Right cardiac atrium (tissue), 5 donors: Measurements from ENCODE around the gene GGTLC1. TPM values are rescaled to one million over a fixed set of nuclear protein-coding genes. Genes with fewer than 3 reads are reported as not detected.
"Not testable (repeated sequence)": the region's sequence is repeated elsewhere in the genome, so short reads cannot be mapped to it uniquely, and the experiment has no call there.

Experiments
- ATAC-seq, 2 donors: fragments of 200-7000 bp; cut with Tn5 transposase; one replicate each; pipeline versions ENCODE4 v1.8.0 to v1.9.1; 2020; ENCODE audit warnings: moderate library complexity in 2 of 2, mild to moderate bottlenecking in 1 of 2
- DNase-seq, 3 donors: peaks; one replicate each; pipeline ENCODE4 v3.0.0-alpha.2; 2020
- H3K27ac ChIP-seq: one replicate; pipeline ENCODE4 v1.5.1; 2013; ENCODE audit warnings: mild to moderate bottlenecking, low read length, control low read depth, moderate library complexity
- H3K27me3 ChIP-seq: one replicate; pipeline ENCODE4 v1.6.1; 2013; ENCODE audit not compliant: control insufficient read depth, insufficient read depth
- H3K4me1 ChIP-seq: one replicate; pipeline ENCODE4 v1.6.1; 2013; ENCODE audit warnings: low read length; ENCODE audit not compliant: control insufficient read depth, insufficient read depth
- H3K4me3 ChIP-seq: one replicate; pipeline ENCODE4 v1.5.1; 2013; ENCODE audit warnings: low read length, control low read depth
- H3K9me3 ChIP-seq: one replicate; pipeline ENCODE4 v1.6.1; 2013; ENCODE audit warnings: low read length; ENCODE audit not compliant: control insufficient read depth
- WGBS: extraction: QIAGEN DNeasy Blood & Tissue Kit; methylation state at CpG from one replicate; pipeline ENCODE4 v1.1.7; 2013; 5-methylcytosine and 5-hydroxymethylcytosine counted together
- intact Hi-C, 4 donors: fragments of 100-400 bp; cut with DNase I; formaldehyde crosslinking; loops; one replicate each; pipeline versions ENCODE4 v1.11.0 to v1.14.0; 2022 to 2023
- polyA plus RNA-seq: library from polyadenylated mRNA; stranded (reverse); fragments of 200-250 nt; gene quantifications from one replicate; pipeline ENCODE4 v1.2.3, GENCODE V29; 2013
- total RNA-seq, 4 donors: library from RNA; stranded (reverse); fragmentation: NEBNext Ultra II Directional; extraction: Animal tissue kit (Norgen Biotek cat#: 25700); gene quantifications; one replicate each; pipeline ENCODE4 v1.2.1, GENCODE V29; 2021
- donor health status: healthy with polysubstance abuse.
- donor health status: DM: no; HTN: yes; CAD: no.
- donor health status: DM: no; HTN: no; CAD: no.
- donor health status: DM: no; HTN: yes; CAD: no; lungs with severe emphysema.
- donor health status: DM: yes; HTN: yes; CAD: no.

The GGTLC1 gene
- total and polyA plus RNA-seq, 5 donors, result not detected

DNA sequence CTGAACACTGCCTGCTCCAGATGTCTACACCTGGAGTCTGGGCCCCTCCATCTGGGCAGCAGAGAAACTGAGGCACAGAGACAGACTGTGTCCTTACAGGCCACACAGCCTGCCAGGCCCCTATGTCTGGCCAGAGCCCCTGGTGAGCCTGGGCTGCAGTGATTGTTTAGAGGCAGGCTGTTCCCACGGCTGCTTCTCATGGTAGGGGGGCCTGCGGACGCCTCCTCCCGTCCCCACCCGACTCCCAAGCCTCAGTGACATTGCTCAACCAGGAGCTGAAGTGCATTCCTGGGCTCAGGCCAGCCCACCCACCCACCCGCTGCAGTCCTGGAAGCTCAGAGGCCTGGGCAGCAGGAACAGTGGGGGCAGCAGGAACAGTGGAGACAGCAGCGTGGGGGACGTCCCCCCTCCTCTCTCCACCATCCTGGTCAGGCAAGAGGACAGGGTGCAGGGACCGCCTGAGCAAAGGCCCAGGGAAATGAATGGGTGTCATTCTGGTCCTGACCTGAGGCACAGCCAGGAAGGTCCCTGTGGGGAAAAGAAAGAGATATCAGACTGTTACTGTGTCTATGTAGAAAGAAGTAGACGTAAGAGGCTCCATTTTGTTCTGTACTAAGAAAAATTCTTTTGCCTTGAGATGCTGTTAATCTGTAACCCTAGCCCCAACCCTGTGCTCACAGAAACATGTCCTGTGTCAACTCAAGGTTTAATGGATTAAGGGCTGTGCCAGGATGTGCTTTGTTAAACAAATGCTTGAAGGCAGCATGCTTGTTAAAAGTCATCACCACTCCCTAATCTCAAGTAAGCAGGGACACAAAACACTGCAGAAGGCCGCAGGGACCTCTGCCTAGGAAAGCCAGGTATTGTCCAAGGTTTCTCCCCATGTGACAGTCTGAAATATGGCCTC is 6.2 kb downstream of the GGTLC1 start:
- intact Hi-C loops, H3K4me1 ChIP-seq, H3K27ac ChIP-seq, H3K4me3 ChIP-seq, H3K27me3 ChIP-seq, H3K9me3 ChIP-seq, ATAC-seq: not testable (repeated sequence)
- peak in 2 of 3 donors; percentile 56 to 62 for DNase-seq
- 51% methylated on average over 11 of the region's 11 CpGs for WGBS

DNA sequence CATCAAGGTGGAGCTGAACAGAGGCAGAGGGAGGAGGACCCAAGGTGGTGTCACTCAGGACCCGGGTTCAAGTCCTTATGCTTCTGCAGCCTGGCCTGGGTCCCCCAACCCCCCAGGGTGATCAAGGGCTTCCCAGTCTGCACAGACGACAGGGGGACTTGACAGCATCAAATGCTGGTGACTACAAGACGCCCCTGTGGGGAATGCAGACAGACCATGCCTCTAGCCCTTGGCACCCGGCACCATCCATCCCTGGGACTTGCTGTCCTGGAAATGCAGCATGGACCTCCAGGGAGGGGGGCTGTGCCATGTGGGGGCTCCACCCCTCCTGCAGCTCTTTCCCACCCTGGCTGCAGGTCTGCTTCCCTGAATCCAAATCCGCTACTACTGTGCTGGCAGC is 7.1 kb downstream of the GGTLC1 start:
- H3K4me1 ChIP-seq, H3K27me3 ChIP-seq, ATAC-seq, H3K4me3 ChIP-seq, intact Hi-C loops, H3K9me3 ChIP-seq, H3K27ac ChIP-seq: not testable (repeated sequence)
- peak in 1 of 3 donors; percentile 31 for DNase-seq
- 67% methylated on average over 5 of the region's 5 CpGs for WGBS

DNA sequence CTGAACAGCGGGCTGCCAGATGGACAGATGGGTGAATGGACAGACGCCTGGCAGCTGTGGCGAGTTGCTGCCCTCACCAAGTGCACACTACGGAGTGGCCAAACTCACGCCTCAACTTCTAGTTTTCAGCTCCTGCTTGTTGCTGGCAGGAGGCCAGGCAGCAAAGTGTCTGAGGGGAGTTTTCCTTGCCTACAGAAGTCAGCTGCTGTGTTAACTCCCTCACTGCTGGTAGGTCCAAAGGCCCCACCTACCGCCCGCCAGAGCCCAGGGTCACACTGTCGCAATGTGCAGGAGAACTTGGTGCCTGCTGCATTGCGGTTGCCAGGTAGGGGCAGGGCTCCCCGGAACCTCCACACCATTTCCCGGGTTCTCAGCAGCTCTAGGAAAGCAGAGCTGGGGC is 7.6 kb downstream of the GGTLC1 start:
- H3K27me3 ChIP-seq, ATAC-seq, H3K4me3 ChIP-seq, H3K4me1 ChIP-seq, intact Hi-C loops, H3K9me3 ChIP-seq, H3K27ac ChIP-seq: not testable (repeated sequence)
- WGBS, result 37% methylated on average over 11 of the region's 11 CpGs
- DNase-seq, result peak; percentile 52 to 83 (median 81)

DNA sequence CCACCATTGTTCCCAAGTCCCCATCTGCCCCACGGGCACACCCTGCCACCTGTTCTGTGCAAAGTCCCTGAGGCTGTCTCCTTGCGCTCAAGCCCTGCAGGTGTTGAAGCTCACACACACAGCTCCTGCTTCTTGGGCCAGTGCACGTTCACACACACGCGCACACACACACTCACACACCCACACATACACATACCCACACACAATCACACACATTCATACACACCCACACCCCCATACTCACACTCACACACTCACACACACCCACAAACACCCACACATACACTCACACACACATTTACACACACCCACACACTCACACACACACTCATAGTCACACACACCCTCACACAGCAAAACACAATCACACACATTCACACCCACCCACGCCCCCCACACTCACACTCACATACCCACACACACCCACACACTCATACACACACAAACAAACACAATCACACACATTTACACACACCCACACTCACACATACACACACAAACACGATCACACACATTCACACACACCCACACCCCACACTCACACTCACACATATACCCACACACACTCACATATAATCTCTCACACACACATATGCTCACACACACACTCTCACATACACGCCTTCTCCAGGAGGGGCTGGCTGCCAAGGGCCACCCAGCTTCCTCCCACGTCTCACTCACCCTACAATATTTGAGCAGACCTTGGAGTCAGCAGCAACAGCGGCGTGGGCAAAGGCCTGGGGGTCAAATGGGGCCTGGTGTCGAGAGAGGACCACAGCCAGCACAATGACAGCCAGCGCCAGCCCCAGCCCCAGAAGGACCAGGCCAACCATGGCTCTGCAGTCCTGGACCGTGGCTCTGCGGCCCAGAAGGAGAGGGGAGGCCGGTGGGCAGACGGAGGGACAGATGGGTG is 8.4 kb downstream of the GGTLC1 start:
- H3K4me3 ChIP-seq, H3K4me1 ChIP-seq, ATAC-seq, H3K27ac ChIP-seq, H3K27me3 ChIP-seq, intact Hi-C loops, H3K9me3 ChIP-seq, DNase-seq: not testable (repeated sequence)
- 67% methylated on average over 17 of the region's 17 CpGs for WGBS

DNA sequence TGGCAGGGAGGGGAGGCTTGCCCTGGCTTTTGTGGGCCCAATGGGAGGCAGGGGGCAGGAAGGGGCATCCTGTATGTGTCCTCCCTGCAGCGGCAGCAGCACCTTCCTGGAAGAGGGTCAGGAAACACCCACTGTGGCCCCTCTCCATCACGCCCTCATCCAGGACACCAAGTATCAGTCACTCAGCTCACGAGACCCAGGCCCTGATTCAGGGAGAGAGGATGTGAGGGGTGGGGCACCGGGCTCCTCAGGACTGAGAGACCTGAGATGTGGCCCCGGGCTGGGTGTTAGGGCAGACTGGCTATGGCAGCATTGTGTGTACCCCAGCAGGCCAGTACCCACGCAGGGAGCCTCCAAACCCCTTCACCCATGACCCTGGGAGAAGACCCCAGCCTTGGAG is 9.2 kb downstream of the GGTLC1 start:
- DNase-seq, H3K27ac ChIP-seq, H3K9me3 ChIP-seq, H3K4me3 ChIP-seq, H3K27me3 ChIP-seq, H3K4me1 ChIP-seq, intact Hi-C loops, ATAC-seq: not testable (repeated sequence)
- WGBS, result 79% methylated on average over 6 of the region's 6 CpGs

DNA sequence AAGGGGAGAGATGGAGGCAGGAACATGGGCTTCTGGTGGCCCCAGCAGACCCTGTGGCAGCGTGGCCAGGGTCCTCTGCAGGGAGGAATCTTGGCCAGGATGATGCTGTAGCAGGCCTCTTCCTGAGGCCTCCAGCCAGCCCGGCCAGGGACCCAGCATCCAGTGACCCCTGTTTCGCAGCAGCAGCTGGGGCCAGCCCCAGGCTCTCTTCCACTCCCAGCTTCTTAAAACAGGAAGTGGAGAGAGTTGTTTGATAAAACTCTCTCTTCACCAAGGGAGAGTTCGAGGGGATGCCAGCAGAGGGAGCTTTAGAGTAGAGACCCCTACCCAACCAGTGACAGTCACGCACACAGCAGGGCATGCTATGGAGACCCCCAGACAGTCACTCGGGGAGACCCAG is 10.1 kb downstream of the GGTLC1 start:
- H3K4me3 ChIP-seq, intact Hi-C loops, ATAC-seq, H3K4me1 ChIP-seq, H3K27ac ChIP-seq, H3K9me3 ChIP-seq, H3K27me3 ChIP-seq: not testable (repeated sequence)
- peak in 1 of 3 donors; percentile 14 for DNase-seq
- WGBS, result 35% methylated on average over 6 of the region's 6 CpGs

DNA sequence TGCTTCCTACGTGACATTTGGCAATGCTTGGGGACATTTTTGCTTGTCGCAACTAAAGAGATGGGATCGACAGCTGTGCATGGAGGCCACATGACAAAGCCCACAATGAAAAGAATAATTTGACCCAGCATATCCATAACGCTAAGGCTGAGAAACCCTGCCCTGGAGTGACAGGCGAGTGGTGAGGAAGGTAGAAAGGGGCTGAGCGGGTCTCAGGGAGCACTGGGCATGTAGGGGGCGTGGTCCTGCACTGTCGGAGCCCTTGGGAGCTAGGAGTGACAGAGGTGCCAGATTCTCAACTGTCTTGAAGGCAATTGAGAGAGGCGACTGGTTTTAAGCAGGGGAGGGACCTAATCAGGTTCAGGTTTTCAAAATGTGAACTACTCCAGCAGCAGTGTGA is 13.6 kb downstream of the GGTLC1 start:
- Histone ChIP-seq H3K27ac (no peak overlapping the region), H3K4me3 (no peak overlapping the region), H3K4me1 (no peaks in the 10 kb centered on the region), H3K9me3 (no peaks in the 10 kb centered on the region), H3K27me3 (no peaks in the 10 kb centered on the region)
- no peak for DNase-seq
- 55% methylated on average over 9 of the region's 9 CpGs for WGBS
- intact Hi-C loops, result no loop called here
- ATAC-seq, result no peak

DNA sequence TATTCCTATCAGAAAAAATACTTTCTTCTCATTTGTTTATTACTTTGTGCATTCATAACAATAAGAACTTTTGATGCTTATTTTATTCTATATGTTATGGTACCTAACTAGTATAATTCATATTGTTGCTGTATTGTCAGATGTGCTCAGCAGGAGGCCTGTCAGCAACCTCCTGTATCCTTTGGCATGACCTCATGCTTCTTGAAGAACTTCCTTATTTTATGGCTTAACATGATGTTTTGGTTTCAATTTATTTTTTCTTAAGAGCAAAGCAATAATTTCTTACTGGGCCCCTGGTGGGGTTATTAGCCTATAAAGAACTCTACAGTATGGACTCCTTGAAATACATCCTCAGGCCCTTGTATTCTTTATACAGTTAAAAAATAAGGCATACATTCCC is 17.3 kb downstream of the GGTLC1 start:
- ATAC-seq (no peak), DNase-seq (no peak)
- peaks cover 2% of the 10 kb centered on the region for H3K4me1 ChIP-seq
- no peak overlapping the region for H3K27ac ChIP-seq
- H3K4me3 ChIP-seq, result no peak overlapping the region
- H3K27me3 ChIP-seq, result no peaks in the 10 kb centered on the region
- H3K9me3 ChIP-seq, result no peaks in the 10 kb centered on the region
- intact Hi-C loops, result no loop called here

DNA sequence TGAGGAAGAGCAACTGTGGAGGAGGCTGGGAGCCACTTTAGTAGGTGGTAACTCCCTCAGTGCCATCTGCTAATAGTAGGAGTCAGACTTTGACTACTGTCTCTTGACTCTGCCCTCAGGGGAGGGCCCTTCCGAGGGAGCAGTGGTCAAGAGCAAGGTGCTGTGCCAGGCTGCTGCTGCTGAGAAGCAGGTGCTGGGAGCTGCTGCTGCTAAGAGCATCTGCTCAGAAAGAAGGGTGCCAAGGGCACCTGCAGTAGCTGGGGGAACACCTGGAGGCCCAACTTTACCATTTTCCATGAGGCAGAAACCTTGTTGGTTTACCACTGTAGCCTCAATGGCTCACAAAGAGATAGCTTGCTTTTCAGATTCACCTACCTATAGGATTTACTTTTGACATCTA is 18.5 kb downstream of the GGTLC1 start:
- intact Hi-C loops, result no loop called here
- ATAC-seq (no peak), DNase-seq (no peak)
- Histone ChIP-seq H3K27me3 (no peaks in the 10 kb centered on the region), H3K9me3 (no peaks in the 10 kb centered on the region), H3K4me3 (no peak overlapping the region), H3K27ac (no peak overlapping the region), H3K4me1 (peaks cover 2% of the 10 kb centered on the region)
- 76% methylated on average over 1 of the region's 1 CpG for WGBS

DNA sequence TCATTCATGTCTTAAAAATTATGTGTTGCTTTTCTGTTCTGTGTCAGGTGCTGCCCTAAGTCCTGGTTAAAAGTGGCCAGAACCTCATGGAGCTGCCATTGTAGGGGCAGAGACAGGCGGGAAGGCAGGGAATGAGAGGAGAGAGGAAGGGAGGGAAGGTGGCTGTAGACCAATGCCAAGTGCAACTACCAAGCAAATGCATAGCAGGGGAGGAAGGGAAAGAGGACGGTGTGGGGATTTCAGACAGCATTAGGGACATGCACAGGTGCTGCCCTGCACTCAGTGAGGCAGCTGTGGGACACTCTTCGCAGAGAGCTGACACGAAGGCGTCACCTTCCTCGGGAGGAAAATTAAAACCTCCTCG is 21.0 kb downstream of the GGTLC1 start:
- Histone ChIP-seq H3K27ac (peak overlapping the region; percentile 25), H3K9me3 (no peaks in the 10 kb centered on the region), H3K4me1 (peaks cover 2% of the 10 kb centered on the region), H3K27me3 (no peaks in the 10 kb centered on the region), H3K4me3 (no peak overlapping the region)
- peak; percentile 53 to 73 for ATAC-seq
- DNase-seq, result peak in 1 of 3 donors; percentile 38
- 52% methylated on average over 7 of the region's 7 CpGs for WGBS
- intact Hi-C loops, result no loop called here
